Measurements from ENCODE around the gene SGMS1. TPM values are rescaled to one million over a fixed set of nuclear protein-coding genes. Genes with fewer than 3 reads are reported as not detected.

Gene SGMS1
- polyA plus RNA-seq, 1 of the 3 experiments (the other 2 are of a cell fraction), result 6.3 TPM

DNA sequence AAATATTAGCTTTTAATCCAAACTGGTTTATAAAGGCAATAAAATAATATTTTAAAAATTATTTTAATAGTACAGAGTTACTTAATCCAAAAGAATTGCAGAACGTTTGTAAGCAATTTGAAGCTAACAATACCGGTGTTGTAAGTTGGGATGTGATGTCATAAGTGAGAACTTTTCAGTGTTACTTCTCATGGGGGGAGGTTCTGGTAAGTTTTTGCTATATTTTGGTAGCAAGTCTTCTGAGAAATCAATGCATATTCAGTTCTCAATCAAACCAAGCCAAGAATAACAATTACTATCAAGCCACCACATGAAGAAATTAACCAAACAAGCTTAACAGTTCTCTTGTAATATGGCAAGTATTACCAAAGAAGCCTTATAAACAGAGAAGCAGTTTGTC lies 225.4 kb downstream of the SGMS1 start:
- Histone ChIP-seq H3K4me1 (ENCODE audit: control insufficient read depth in 1 of 2, insufficient read depth in 2 of 2, low read depth in 1 of 2, low read length in 1 of 2) (peaks cover 0 to 13% of the 10 kb centered on the region in 2 experiments; a peak in 2 of 4 replicates), H3K36me3 (replicated peaks in 1 of 2; ENCODE audit: control insufficient read depth in 1 of 2, insufficient read depth in 2 of 2, low read length in 1 of 2) (peaks cover 0 to 3% of the 10 kb centered on the region in 2 experiments), H3F3A (replicated peaks; ENCODE audit: insufficient read depth) (peaks cover 9% of the 10 kb centered on the region), H3K27ac (ENCODE audit: low read depth in 2 of 2, low read length in 1 of 2) (no peak overlapping the region), H3K4me2 (no peak overlapping the region), H3K79me2 (ENCODE audit: insufficient read depth) (peaks cover 44% of the 10 kb centered on the region), H3K9me2 (no peaks in the 10 kb centered on the region), H3K9me3 (no peaks in the 10 kb centered on the region), H3K9ac (no peak overlapping the region), H2AFZ (ENCODE audit: low read depth) (no peak overlapping the region), H4K20me1 (ENCODE audit: insufficient read depth) (no peaks in the 10 kb centered on the region), H3K27me3 (ENCODE audit: insufficient read depth) (no peaks in the 10 kb centered on the region), H3K4me3 (ENCODE audit: low read depth in 2 of 2, low read length in 1 of 2) (no peak overlapping the region)
- no peak for TF ChIP-seq GABPA (IDR thresholded peaks at IDR 0.05; ENCODE audit: low read depth)
- no peak for TF ChIP-seq MXI1 (IDR thresholded peaks at IDR 0.05; ENCODE audit: low read depth, low read length)
- TF ChIP-seq TEAD4 (IDR thresholded peaks at IDR 0.05; ENCODE audit: borderline replicate concordance, insufficient read depth), result no peak
- TF ChIP-seq, protein P1, sequence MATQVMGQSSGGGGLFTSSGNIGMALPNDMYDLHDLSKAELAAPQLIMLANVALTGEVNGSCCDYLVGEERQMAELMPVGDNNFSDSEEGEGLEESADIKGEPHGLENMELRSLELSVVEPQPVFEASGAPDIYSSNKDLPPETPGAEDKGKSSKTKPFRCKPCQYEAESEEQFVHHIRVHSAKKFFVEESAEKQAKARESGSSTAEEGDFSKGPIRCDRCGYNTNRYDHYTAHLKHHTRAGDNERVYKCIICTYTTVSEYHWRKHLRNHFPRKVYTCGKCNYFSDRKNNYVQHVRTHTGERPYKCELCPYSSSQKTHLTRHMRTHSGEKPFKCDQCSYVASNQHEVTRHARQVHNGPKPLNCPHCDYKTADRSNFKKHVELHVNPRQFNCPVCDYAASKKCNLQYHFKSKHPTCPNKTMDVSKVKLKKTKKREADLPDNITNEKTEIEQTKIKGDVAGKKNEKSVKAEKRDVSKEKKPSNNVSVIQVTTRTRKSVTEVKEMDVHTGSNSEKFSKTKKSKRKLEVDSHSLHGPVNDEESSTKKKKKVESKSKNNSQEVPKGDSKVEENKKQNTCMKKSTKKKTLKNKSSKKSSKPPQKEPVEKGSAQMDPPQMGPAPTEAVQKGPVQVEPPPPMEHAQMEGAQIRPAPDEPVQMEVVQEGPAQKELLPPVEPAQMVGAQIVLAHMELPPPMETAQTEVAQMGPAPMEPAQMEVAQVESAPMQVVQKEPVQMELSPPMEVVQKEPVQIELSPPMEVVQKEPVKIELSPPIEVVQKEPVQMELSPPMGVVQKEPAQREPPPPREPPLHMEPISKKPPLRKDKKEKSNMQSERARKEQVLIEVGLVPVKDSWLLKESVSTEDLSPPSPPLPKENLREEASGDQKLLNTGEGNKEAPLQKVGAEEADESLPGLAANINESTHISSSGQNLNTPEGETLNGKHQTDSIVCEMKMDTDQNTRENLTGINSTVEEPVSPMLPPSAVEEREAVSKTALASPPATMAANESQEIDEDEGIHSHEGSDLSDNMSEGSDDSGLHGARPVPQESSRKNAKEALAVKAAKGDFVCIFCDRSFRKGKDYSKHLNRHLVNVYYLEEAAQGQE (IDR thresholded peaks at IDR 0.05; ENCODE audit: low read depth, low read length), result no peak
- TF ChIP-seq NRF1 (IDR thresholded peaks at IDR 0.05; ENCODE audit: low read depth, low read length), result no peak
- TF ChIP-seq ELF1 (IDR thresholded peaks at IDR 0.05), result no peak
- no peak for TF ChIP-seq RFX5 (IDR thresholded peaks at IDR 0.05; ENCODE audit: low read length)
- TF ChIP-seq, protein P2, sequence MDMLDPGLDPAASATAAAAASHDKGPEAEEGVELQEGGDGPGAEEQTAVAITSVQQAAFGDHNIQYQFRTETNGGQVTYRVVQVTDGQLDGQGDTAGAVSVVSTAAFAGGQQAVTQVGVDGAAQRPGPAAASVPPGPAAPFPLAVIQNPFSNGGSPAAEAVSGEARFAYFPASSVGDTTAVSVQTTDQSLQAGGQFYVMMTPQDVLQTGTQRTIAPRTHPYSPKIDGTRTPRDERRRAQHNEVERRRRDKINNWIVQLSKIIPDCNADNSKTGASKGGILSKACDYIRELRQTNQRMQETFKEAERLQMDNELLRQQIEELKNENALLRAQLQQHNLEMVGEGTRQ (IDR thresholded peaks at IDR 0.05; ENCODE audit: borderline replicate concordance, low read depth, low read length), result no peak
- no peak for TF ChIP-seq NFIC (IDR thresholded peaks at IDR 0.05; ENCODE audit: borderline replicate concordance)
- TF ChIP-seq, protein P3, sequence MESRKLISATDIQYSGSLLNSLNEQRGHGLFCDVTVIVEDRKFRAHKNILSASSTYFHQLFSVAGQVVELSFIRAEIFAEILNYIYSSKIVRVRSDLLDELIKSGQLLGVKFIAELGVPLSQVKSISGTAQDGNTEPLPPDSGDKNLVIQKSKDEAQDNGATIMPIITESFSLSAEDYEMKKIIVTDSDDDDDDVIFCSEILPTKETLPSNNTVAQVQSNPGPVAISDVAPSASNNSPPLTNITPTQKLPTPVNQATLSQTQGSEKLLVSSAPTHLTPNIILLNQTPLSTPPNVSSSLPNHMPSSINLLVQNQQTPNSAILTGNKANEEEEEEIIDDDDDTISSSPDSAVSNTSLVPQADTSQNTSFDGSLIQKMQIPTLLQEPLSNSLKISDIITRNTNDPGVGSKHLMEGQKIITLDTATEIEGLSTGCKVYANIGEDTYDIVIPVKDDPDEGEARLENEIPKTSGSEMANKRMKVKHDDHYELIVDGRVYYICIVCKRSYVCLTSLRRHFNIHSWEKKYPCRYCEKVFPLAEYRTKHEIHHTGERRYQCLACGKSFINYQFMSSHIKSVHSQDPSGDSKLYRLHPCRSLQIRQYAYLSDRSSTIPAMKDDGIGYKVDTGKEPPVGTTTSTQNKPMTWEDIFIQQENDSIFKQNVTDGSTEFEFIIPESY (IDR thresholded peaks at IDR 0.05; ENCODE audit: borderline replicate concordance, low read depth), result no peak
- no peak for TF ChIP-seq MEF2A (IDR thresholded peaks at IDR 0.05; ENCODE audit: borderline replicate concordance, low read depth)
- no peak for TF ChIP-seq CHD2 (IDR thresholded peaks at IDR 0.05; ENCODE audit: low read length, partially characterized antibody)
- TF ChIP-seq, protein P4, sequence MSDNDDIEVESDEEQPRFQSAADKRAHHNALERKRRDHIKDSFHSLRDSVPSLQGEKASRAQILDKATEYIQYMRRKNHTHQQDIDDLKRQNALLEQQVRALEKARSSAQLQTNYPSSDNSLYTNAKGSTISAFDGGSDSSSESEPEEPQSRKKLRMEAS (IDR thresholded peaks at IDR 0.05; ENCODE audit: low read depth), result no peak
- no peak for TF ChIP-seq RXRA (IDR thresholded peaks at IDR 0.05; ENCODE audit: borderline replicate concordance, low read depth)
- no peak for TF ChIP-seq FOXJ3 (CRISPR knock-in tag; IDR thresholded peaks at IDR 0.05)
- TF ChIP-seq, protein P5, sequence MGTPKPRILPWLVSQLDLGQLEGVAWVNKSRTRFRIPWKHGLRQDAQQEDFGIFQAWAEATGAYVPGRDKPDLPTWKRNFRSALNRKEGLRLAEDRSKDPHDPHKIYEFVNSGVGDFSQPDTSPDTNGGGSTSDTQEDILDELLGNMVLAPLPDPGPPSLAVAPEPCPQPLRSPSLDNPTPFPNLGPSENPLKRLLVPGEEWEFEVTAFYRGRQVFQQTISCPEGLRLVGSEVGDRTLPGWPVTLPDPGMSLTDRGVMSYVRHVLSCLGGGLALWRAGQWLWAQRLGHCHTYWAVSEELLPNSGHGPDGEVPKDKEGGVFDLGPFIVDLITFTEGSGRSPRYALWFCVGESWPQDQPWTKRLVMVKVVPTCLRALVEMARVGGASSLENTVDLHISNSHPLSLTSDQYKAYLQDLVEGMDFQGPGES (IDR thresholded peaks at IDR 0.05; ENCODE audit: low read depth, low read length), result no peak
- TF ChIP-seq TCF12 (IDR thresholded peaks at IDR 0.05), result no peak
- 86% methylated on average over 2 of the region's 2 CpGs for WGBS (ENCODE audit: low lambda C conversion rate)
- POLR2A ChIA-PET, result no interaction called here
- DNase-seq, result no peak
- CTCF ChIA-PET, result no interaction called here
